GM12878 (cell line): ENCODE results near the gene MS4A4E. TPM values are rescaled to one million over a fixed set of nuclear protein-coding genes. Genes with fewer than 3 reads are reported as not detected.
A peak's percentile ranks its signal among the peaks of the same experiment; 100 is the strongest.

Experiments used
- ATAC-seq: fragments of 200-7000 bp; cut with Tn5 transposase; 3 replicates; pipeline ENCODE4 v1.9.1; 2020; ENCODE audit warnings: mild to moderate bottlenecking, moderate library complexity
- BruUV-seq: library from RNA; stranded (reverse); fragments of 400-500 nt; replicated peaks from 2 replicates; lab custom pipeline; 2021; lab: Mats Ljungman, UMichigan
- CTCF ChIA-PET: fragments of 300-600 bp; sonication (Branson Sonifier 250); formaldehyde crosslinking; extraction: SDS; loops from one replicate; lab custom pipeline; 2021; ENCODE audit warnings: inconsistent platforms; lab: Yijun Ruan, JAX
- POLR2A ChIA-PET: fragments of 350-600 bp; formaldehyde crosslinking; extraction: SDS; loops from one replicate; lab custom pipeline; 2021; ENCODE audit warnings: inconsistent platforms; lab: Charles Lee
- RAD21 ChIA-PET: fragments of 300-600 bp; sonication (Branson Sonifier 250); formaldehyde crosslinking; loops from one replicate; lab custom pipeline; 2023; ENCODE audit warnings: antibody characterized with exemption; ENCODE audit not compliant: unreplicated experiment; lab: Charles Lee
- SMC1A ChIA-PET: fragments of 300-600 bp; sonication (Branson Sonifier 250); formaldehyde crosslinking; loops from one replicate; lab custom pipeline; 2023; ENCODE audit not compliant: unreplicated experiment, uncharacterized antibody; lab: Charles Lee
- DNase-seq: peaks from one replicate; pipeline ENCODE4 v3.0.0-alpha.2; 2011; ENCODE audit warnings: low read depth, low spot score
- FAIRE-seq: peaks from 3 replicates; lab custom pipeline; 2011; peaks lifted over from hg19 to GRCh38; lab: Jason Lieb, UNC
- H2AFZ ChIP-seq: 2 replicates; pipeline ENCODE4 v1.6.0; 2011; ENCODE audit warnings: low read depth, low read length, control low read depth; ENCODE audit not compliant: control insufficient read depth
- H3K27ac ChIP-seq: 2 replicates; pipeline ENCODE4 v1.5.1; 2011; ENCODE audit warnings: control low read depth; ENCODE audit not compliant: control insufficient read depth, insufficient read depth
- H3K27me3 ChIP-seq, 2 experiments: replicated peaks in 1 of 2; 2 replicates each; pipeline versions ENCODE4 v1.6.0 to v1.6.1; 2011; ENCODE audit warnings: low read length in 1 of 2; ENCODE audit not compliant: control insufficient read depth in 2 of 2, insufficient read depth in 2 of 2
- H3K36me3 ChIP-seq, 2 experiments: 2 replicates each; pipeline ENCODE4 v1.5.1; 2011; ENCODE audit warnings: low read length in 1 of 2; ENCODE audit not compliant: control insufficient read depth in 2 of 2, insufficient read depth in 2 of 2
- H3K4me1 ChIP-seq: 2 replicates; pipeline ENCODE4 v1.6.1; 2011; ENCODE audit warnings: mild to moderate bottlenecking, low read length, moderate library complexity, mixed read lengths; ENCODE audit not compliant: control insufficient read depth, insufficient read depth
- H3K4me2 ChIP-seq: 2 replicates; pipeline ENCODE4 v1.6.0; 2011; ENCODE audit warnings: control low read depth; ENCODE audit not compliant: control insufficient read depth, insufficient read depth
- H3K4me3 ChIP-seq: fragments of 200-600 bp; sonication (generic); 2 replicates; pipeline ENCODE4 v1.5.1; 2016
- H3K79me2 ChIP-seq: 2 replicates; pipeline ENCODE4 v1.6.0; 2011; ENCODE audit warnings: low read length; ENCODE audit not compliant: control insufficient read depth, insufficient read depth
- H3K9ac ChIP-seq: 2 replicates; pipeline ENCODE4 v1.8.0; 2011; ENCODE audit warnings: low read length, control low read depth, mixed read lengths; ENCODE audit not compliant: control insufficient read depth, insufficient read depth
- H3K9me3 ChIP-seq: replicated peaks from 3 replicates; pipeline ENCODE4 v1.5.1; 2011; ENCODE audit warnings: mild to moderate bottlenecking, low read length; ENCODE audit not compliant: control insufficient read depth, insufficient read depth
- H4K20me1 ChIP-seq: 2 replicates; pipeline ENCODE4 v1.6.0; 2011; ENCODE audit not compliant: control insufficient read depth, insufficient read depth
- CBX5 ChIP-seq: sonication (generic); IDR thresholded peaks from 2 replicates; pipeline ENCODE4 v1.6.1; 2016; ENCODE audit warnings: low read depth, moderate library complexity, mild to moderate bottlenecking, inconsistent platforms
- EED ChIP-seq: sonication (generic); IDR thresholded peaks from 2 replicates; pipeline ENCODE4 v1.6.1; 2016; ENCODE audit warnings: antibody characterized with exemption, low read depth
- FOXK2 ChIP-seq: fragments of 450-650 bp; IDR thresholded peaks from 2 replicates; pipeline ENCODE4 v1.6.1; 2017; ENCODE audit warnings: mild to moderate bottlenecking, moderate library complexity
- GABPA ChIP-seq: IDR thresholded peaks from 2 replicates; pipeline ENCODE4 v1.6.1; 2014; ENCODE audit warnings: antibody characterized with exemption, low read depth, mild to moderate bottlenecking, inconsistent platforms
- GATAD2B ChIP-seq: fragments of 450-650 bp; conservative IDR thresholded peaks from 2 replicates; pipeline ENCODE4 v1.6.1; 2017; ENCODE audit warnings: low read depth, mild to moderate bottlenecking, moderate library complexity
- JUND ChIP-seq: IDR thresholded peaks from 2 replicates; pipeline ENCODE4 v1.6.1; 2012; ENCODE audit warnings: low read depth, mild to moderate bottlenecking, low read length, improper control_type of control experiment, moderate library complexity
- MXI1 ChIP-seq: fragments of 150-350 bp; IDR thresholded peaks from 2 replicates; pipeline ENCODE4 v1.6.1; 2011; ENCODE audit warnings: low read depth, mild to moderate bottlenecking, inconsistent platforms, low read length, improper control_type of control experiment
- NFIC ChIP-seq: IDR thresholded peaks from 2 replicates; pipeline ENCODE4 v1.6.1; 2012; ENCODE audit warnings: low read depth, mild to moderate bottlenecking, inconsistent platforms, low read length, moderate library complexity
- NFXL1 ChIP-seq: fragments of 450-650 bp; IDR thresholded peaks from 2 replicates; pipeline ENCODE4 v1.6.1; 2017; ENCODE audit warnings: antibody characterized with exemption, mild to moderate bottlenecking, borderline replicate concordance
- PAX8 ChIP-seq: fragments of 450-650 bp; IDR thresholded peaks from 2 replicates; pipeline ENCODE4 v1.6.1; 2017; ENCODE audit warnings: mild to moderate bottlenecking, moderate library complexity
- POLR2A ChIP-seq: IDR thresholded peaks from 2 replicates; pipeline ENCODE4 v1.6.1; 2011; ENCODE audit warnings: low read depth, mild to moderate bottlenecking, low read length
- RUNX3 ChIP-seq: IDR thresholded peaks from 2 replicates; pipeline ENCODE4 v1.6.1; 2012; ENCODE audit warnings: low read length, inconsistent platforms
- SP1 ChIP-seq: IDR thresholded peaks from one replicate; pipeline ENCODE4 v1.6.1; 2011; ENCODE audit warnings: low read depth, low read length
- SUPT20H ChIP-seq: IDR thresholded peaks from 2 replicates; pipeline ENCODE4 v1.6.1; 2011; ENCODE audit warnings: low read depth, mild to moderate bottlenecking, low read length, moderate library complexity, borderline replicate concordance; ENCODE audit not compliant: control insufficient read depth
- TAF1 ChIP-seq: IDR thresholded peaks from 2 replicates; pipeline ENCODE4 v1.6.1; 2011; ENCODE audit warnings: mild to moderate bottlenecking, low read depth, low read length, borderline replicate concordance
- ZNF24 ChIP-seq: fragments of 450-650 bp; IDR thresholded peaks from 2 replicates; pipeline ENCODE4 v1.6.1; 2017; ENCODE audit warnings: antibody characterized with exemption, mild to moderate bottlenecking
- ZSCAN29 ChIP-seq: fragments of 450-650 bp; IDR thresholded peaks from 2 replicates; pipeline ENCODE4 v1.6.1; 2017; ENCODE audit warnings: mild to moderate bottlenecking, moderate library complexity
- ZZZ3 ChIP-seq: IDR thresholded peaks from 2 replicates; pipeline ENCODE4 v1.6.1; 2011; ENCODE audit warnings: low read depth; ENCODE audit not compliant: control insufficient read depth, insufficient read length
- WGBS: methylation state at CpG from one replicate; pipeline ENCODE4 v1.1.6; 2016; ENCODE audit warnings: low lambda C conversion rate; ENCODE audit not compliant: insufficient replicate concordance, insufficient coverage; ENCODE audit errors: missing lambda C conversion rate; 5-methylcytosine and 5-hydroxymethylcytosine counted together
- in situ Hi-C: fragments of 300-500 bp; cut with MboI; formaldehyde crosslinking; loops from 9 replicates; pipeline ENCODE4 v1.14.3; 2018; ENCODE audit warnings: mixed read lengths
- intact Hi-C: fragments of 100-400 bp; cut with micrococcal nuclease; formaldehyde crosslinking; loops from one replicate; pipeline ENCODE4 v1.14.2; 2022; ENCODE audit not compliant: unreplicated experiment
- polyA plus RNA-seq, 11 experiments: library from polyadenylated mRNA; depleted of rRNA in 4 of 11; unstranded in 6 of 11; stranded (reverse) in 5 of 11; fragments of >200 nt; fragmentation: Nextera tagmentation in 4 of 11; fragmentation: Illumina TruSeq in 1 of 11; extraction: Ambion mirVana in 4 of 11; extraction: Trizol in 1 of 11; gene quantifications; 1 replicate in 1 of 11; 2 replicates in 10 of 11; pipeline versions ENCODE4 v1.2.1 to v1.2.3, GENCODE V29; 2011 to 2016; ENCODE audit warnings: inconsistent platforms in 2 of 11, missing spikeins in 2 of 11, low read depth in 1 of 11
- total RNA-seq, 4 experiments: library from RNA; depleted of rRNA in 3 of 4; stranded (reverse); fragments of >200 nt in 3 of 4; fragmentation: Illumina TruSeq in 1 of 4; extraction: Trizol in 1 of 4; gene quantifications; 2 replicates each; pipeline versions ENCODE4 v1.2.1 to v1.2.3, GENCODE V29; 2013 to 2021
- TF ChIP-seq, protein P1 (sequence below): fragments of 450-650 bp; IDR thresholded peaks from 2 replicates; pipeline ENCODE4 v1.6.1; 2016; ENCODE audit warnings: mild to moderate bottlenecking, moderate library complexity, borderline replicate concordance
- TF ChIP-seq, protein P2 (sequence below): IDR thresholded peaks from 2 replicates; pipeline ENCODE4 v1.6.1; 2011; ENCODE audit warnings: low read depth, low read length, improper control_type of control experiment, borderline replicate concordance

MS4A4E gene
- total and polyA plus RNA-seq, 10 of the 15 experiments (the other 5 are each of a cell fraction or from before 2014, with no cell fraction given): 0.06 to 0.92 (median 0.45) TPM; not detected in 3

DNA sequence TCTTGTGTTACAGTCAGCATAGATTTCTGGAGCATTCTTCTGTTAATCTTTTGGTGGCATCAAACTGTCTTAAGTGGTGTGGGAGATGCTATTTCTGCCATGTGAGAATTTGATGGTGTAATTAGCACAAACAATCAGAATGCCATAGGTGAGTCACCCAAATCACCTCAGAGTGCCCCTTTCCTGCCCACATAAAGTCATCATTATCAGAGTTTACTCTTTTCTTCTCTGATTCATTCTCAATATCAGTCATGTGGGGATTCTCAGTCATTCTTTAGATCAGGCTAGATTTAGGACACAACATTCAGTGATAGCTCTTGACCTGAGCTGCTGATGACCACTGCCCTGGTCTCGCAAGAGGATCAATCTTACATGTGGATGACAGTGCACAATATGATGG lies 36.3 kb downstream of the MS4A4E start (continued):
- TF ChIP-seq, protein P1, sequence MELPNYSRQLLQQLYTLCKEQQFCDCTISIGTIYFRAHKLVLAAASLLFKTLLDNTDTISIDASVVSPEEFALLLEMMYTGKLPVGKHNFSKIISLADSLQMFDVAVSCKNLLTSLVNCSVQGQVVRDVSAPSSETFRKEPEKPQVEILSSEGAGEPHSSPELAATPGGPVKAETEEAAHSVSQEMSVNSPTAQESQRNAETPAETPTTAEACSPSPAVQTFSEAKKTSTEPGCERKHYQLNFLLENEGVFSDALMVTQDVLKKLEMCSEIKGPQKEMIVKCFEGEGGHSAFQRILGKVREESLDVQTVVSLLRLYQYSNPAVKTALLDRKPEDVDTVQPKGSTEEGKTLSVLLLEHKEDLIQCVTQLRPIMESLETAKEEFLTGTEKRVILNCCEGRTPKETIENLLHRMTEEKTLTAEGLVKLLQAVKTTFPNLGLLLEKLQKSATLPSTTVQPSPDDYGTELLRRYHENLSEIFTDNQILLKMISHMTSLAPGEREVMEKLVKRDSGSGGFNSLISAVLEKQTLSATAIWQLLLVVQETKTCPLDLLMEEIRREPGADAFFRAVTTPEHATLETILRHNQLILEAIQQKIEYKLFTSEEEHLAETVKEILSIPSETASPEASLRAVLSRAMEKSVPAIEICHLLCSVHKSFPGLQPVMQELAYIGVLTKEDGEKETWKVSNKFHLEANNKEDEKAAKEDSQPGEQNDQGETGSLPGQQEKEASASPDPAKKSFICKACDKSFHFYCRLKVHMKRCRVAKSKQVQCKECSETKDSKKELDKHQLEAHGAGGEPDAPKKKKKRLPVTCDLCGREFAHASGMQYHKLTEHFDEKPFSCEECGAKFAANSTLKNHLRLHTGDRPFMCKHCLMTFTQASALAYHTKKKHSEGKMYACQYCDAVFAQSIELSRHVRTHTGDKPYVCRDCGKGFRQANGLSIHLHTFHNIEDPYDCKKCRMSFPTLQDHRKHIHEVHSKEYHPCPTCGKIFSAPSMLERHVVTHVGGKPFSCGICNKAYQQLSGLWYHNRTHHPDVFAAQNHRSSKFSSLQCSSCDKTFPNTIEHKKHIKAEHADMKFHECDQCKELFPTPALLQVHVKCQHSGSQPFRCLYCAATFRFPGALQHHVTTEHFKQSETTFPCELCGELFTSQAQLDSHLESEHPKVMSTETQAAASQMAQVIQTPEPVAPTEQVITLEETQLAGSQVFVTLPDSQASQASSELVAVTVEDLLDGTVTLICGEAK: no peak

DNA sequence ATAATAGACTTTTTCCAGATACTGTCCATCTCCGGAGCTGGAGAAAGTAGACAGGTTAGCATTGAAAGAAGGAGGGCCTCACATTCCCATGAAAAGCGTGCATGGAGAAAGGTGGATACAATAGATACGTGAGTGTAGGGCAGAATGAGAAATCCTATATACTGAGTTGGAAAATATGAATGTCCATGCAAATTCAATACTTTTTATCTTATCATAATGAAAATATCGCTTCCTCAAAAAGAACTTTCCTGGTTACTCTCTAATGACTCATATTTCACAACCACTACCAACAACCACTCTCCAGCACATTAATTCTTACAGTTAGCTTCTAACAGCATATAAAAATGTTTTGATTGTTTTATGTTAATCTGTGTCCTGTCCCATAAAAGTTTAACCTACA lies 38.0 kb downstream of the MS4A4E start:
- Histone ChIP-seq H3K27ac (no peak overlapping the region), H3K4me3 (no peak overlapping the region), H2AFZ (no peak overlapping the region), H3K9ac (no peak overlapping the region), H4K20me1 (no peaks in the 10 kb centered on the region), H3K27me3 (no peaks in the 10 kb centered on the region), H3K79me2 (no peaks in the 10 kb centered on the region), H3K9me3 (no peaks in the 10 kb centered on the region; the same call in 1 of the 3 replicates), H3K4me1 (peaks cover 8% of the 10 kb centered on the region), H3K36me3 (no peaks in the 10 kb centered on the region), H3K4me2 (no peak overlapping the region)
- DNase-seq (no peak), FAIRE-seq (no peak), ATAC-seq (peak; percentile 72)
- 1% methylated on average over 4 of the region's 4 CpGs for WGBS
- POLR2A ChIA-PET: interaction anchor here (1.0 to 1.1 kb wide), 2 partner anchors 9 to 12 kb away, joined by 3 read pairs; no protein-coding TSS in a partner anchor
- in situ Hi-C loops: no loop called here
- intact Hi-C loops: loop anchor here (10.0 kb wide), 1 partner anchor 110 kb away; no protein-coding TSS in a partner anchor
- no TSS peak for BruUV-seq
- RAD21 ChIA-PET: interaction anchor here (1.7 to 2.6 kb wide), 2 partner anchors 10 to 47 kb away, joined by 4 to 17 read pairs; no protein-coding TSS in a partner anchor
- CTCF ChIA-PET: interaction anchor here (1.1 to 1.3 kb wide), 3 partner anchors 11 to 46 kb away, joined by 4 to 6 read pairs (median 4); no protein-coding TSS in a partner anchor
- SMC1A ChIA-PET: interaction anchor here (1.0 to 5.5 kb wide), 6 partner anchors 10 to 86 kb away, joined by 3 to 36 read pairs (median 4); no protein-coding TSS in a partner anchor
- TF ChIP-seq POLR2A (no peak), SUPT20H (no peak), GABPA (no peak; the same call in 1 of the 2 replicates), ZNF24 (0 out of 2 replicates have a peak, but pooled peaks have one; percentile 45), FOXK2 (no peak), ZSCAN29 (no peak), ZZZ3 (no peak), TAF1 (no peak), PAX8 (no peak), SP1 (no peak), NFIC (peak; percentile 97), RUNX3 (peak; percentile 85), NFXL1 (no peak), EED (peak; percentile 86), MXI1 (no peak), CBX5 (0 out of 2 replicates have a peak, but pooled peaks have one; percentile 23), JUND (no peak), GATAD2B (peak; percentile 56; the same call in 1 of the 2 replicates)
- TF ChIP-seq, protein P2, sequence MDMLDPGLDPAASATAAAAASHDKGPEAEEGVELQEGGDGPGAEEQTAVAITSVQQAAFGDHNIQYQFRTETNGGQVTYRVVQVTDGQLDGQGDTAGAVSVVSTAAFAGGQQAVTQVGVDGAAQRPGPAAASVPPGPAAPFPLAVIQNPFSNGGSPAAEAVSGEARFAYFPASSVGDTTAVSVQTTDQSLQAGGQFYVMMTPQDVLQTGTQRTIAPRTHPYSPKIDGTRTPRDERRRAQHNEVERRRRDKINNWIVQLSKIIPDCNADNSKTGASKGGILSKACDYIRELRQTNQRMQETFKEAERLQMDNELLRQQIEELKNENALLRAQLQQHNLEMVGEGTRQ: no peak
